ENCODE results near the gene NES.
A peak's percentile ranks its signal among the peaks of the same experiment; 100 is the strongest.

Gene NES

GRCh38 chr1:156681196-156681960 is 4.2 kb upstream of the NES start:
- Histone ChIP-seq H3K4me3 (ENCODE audit: low read depth, low read length) (no peak overlapping the region), H3K9me3 (no peaks in the 10 kb centered on the region)

GRCh38 chr1:156680056-156680455 is 2.8 kb upstream of the NES start:
- Histone ChIP-seq H3K27me3 (no peaks in the 10 kb centered on the region), H3K4me3 (ENCODE audit: low read depth, low read length) (no peak overlapping the region), H3K36me3 (no peaks in the 10 kb centered on the region), H3K9me3 (no peaks in the 10 kb centered on the region), H3K4me1 (peaks cover 8% of the 10 kb centered on the region)
- DNase-seq = no peak
- TF ChIP-seq, protein P1, sequence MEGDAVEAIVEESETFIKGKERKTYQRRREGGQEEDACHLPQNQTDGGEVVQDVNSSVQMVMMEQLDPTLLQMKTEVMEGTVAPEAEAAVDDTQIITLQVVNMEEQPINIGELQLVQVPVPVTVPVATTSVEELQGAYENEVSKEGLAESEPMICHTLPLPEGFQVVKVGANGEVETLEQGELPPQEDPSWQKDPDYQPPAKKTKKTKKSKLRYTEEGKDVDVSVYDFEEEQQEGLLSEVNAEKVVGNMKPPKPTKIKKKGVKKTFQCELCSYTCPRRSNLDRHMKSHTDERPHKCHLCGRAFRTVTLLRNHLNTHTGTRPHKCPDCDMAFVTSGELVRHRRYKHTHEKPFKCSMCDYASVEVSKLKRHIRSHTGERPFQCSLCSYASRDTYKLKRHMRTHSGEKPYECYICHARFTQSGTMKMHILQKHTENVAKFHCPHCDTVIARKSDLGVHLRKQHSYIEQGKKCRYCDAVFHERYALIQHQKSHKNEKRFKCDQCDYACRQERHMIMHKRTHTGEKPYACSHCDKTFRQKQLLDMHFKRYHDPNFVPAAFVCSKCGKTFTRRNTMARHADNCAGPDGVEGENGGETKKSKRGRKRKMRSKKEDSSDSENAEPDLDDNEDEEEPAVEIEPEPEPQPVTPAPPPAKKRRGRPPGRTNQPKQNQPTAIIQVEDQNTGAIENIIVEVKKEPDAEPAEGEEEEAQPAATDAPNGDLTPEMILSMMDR (IDR thresholded peaks at IDR 0.05; ENCODE audit: low read depth, low read length) = no peak

More at GRCh38 chr1:156681196-156681960, 4.2 kb upstream of the NES start:
- TF ChIP-seq, protein P1 (IDR thresholded peaks at IDR 0.05; ENCODE audit: low read depth, low read length) = no peak
- Histone ChIP-seq H3K36me3 (no peaks in the 10 kb centered on the region), H3K27me3 (no peaks in the 10 kb centered on the region), H3K4me1 (no peaks in the 10 kb centered on the region; the same call in 1 of the 2 replicates)
- DNase-seq = no peak

- Histone ChIP-seq H3K36me3 (no peaks in the 10 kb centered on the region), H3K4me1 (peaks cover 15% of the 10 kb centered on the region), H3K9me3 (no peaks in the 10 kb centered on the region), H3K27me3 (no peaks in the 10 kb centered on the region), H3K4me3 (ENCODE audit: low read depth, low read length) (peak overlapping the region; percentile 44)
- TF ChIP-seq, protein P1 (IDR thresholded peaks at IDR 0.05; ENCODE audit: low read depth, low read length) = peak; percentile 98
- peak; percentile 84 for DNase-seq
Measured at GRCh38 chr1:156677616-156678596, 699 bp upstream of the NES start.

DNA sequence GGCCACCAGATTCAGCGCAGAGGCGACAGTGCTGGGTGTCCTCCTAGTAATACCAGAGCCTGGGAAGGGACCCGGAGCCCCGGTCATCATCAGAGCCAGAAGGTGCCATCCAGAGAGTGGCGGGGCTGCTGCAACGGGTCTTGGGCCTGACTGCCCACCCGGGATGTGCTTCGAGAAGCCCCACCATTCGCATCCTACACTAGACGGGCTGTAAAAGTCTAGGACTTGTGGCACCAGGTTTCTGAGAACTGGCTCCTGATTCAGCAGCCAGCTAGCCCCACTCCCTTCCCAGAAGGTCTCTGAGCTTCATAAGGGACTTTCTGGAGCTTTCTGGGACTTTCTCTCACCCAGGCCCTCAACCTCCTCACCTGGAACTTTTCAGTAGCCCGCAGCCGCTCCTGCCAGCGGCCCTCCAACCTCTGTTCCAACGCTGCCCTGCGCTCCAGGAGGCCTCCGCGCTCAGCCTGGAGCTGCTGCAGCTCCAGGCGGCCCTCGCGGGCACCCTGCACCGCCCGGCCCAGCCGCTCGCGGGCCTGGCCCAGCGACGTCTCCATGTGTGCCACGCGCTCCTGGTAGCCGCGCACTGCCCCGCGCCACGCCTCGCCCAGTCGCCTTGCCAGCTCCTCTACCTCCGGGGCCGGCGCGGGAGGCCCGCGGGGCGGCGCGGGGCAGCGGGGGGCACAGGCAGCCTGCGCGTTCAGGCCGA is 940 bp downstream of the NES start:
- TF ChIP-seq, protein P1 (IDR thresholded peaks at IDR 0.05; ENCODE audit: low read depth, low read length) = no peak
- DNase-seq = no peak
- H3K27me3 ChIP-seq = no peaks in the 10 kb centered on the region
- H3K4me1 ChIP-seq = peaks cover 15% of the 10 kb centered on the region
- H3K36me3 ChIP-seq = no peaks in the 10 kb centered on the region
- H3K4me3 ChIP-seq (ENCODE audit: low read depth, low read length) = peak overlapping the region; percentile 38
- H3K9me3 ChIP-seq = no peaks in the 10 kb centered on the region

- H3K4me3 ChIP-seq (ENCODE audit: low read depth, low read length) = peak overlapping the region; percentile 38
- peak; percentile 84 for DNase-seq
- TF ChIP-seq, protein P1 (IDR thresholded peaks at IDR 0.05; ENCODE audit: low read depth, low read length) = no peak
- H3K36me3 ChIP-seq = no peaks in the 10 kb centered on the region
- H3K9me3 ChIP-seq = no peaks in the 10 kb centered on the region
- peaks cover 15% of the 10 kb centered on the region for H3K4me1 ChIP-seq
- no peaks in the 10 kb centered on the region for H3K27me3 ChIP-seq
Measured at GRCh38 chr1:156675210-156676113, 1.7 kb downstream of the NES start.

Data from BE2C (cell line).